HepG2 (cell line): Measurements from ENCODE around the gene PARN. TPM values are rescaled to one million over a fixed set of nuclear protein-coding genes. Genes with fewer than 3 reads are reported as not detected.

Experiments
- ARID4A ChIP-seq: sonication (generic); formaldehyde crosslinking; IDR thresholded peaks from 2 replicates; pipeline ENCODE4 v1.5.0; 2020; ENCODE audit warnings: mild to moderate bottlenecking, missing genetic modification reagents, borderline replicate concordance
- ATF5 ChIP-seq: sonication (generic); formaldehyde crosslinking; IDR thresholded peaks from 2 replicates; pipeline ENCODE4 v1.4.0; 2020; ENCODE audit warnings: mild to moderate bottlenecking, low read depth, missing genetic modification reagents
- GTF3A ChIP-seq: sonication (generic); formaldehyde crosslinking; conservative IDR thresholded peaks from 2 replicates; pipeline ENCODE4 v1.4.0; 2020; ENCODE audit warnings: mild to moderate bottlenecking, missing genetic modification reagents
- HNRNPUL1 ChIP-seq: fragments of 200-400 bp; formaldehyde crosslinking; IDR thresholded peaks from 2 replicates; pipeline ENCODE4 v1.6.1; 2017; ENCODE audit warnings: low read depth, mild to moderate bottlenecking, low read length, moderate library complexity
- ISL2 ChIP-seq: sonication (generic); formaldehyde crosslinking; IDR thresholded peaks from 2 replicates; pipeline ENCODE4 v1.5.0; 2020; ENCODE audit warnings: missing genetic modification reagents
- JUNB ChIP-seq: sonication (generic); formaldehyde crosslinking; IDR thresholded peaks from 2 replicates; pipeline ENCODE4 v1.8.0; 2022; ENCODE audit warnings: missing genetic modification reagents, mild to moderate bottlenecking, borderline replicate concordance
- NONO ChIP-seq, 2 experiments: fragments of 450-650 bp in 1 of 2; sonication (generic) in 1 of 2; formaldehyde crosslinking in 1 of 2; IDR thresholded peaks in 1 of 2; conservative IDR thresholded peaks in 1 of 2; 2 replicates each; pipeline versions ENCODE4 v1.6.1 to v1.8.0; 2017 to 2022; ENCODE audit warnings: mild to moderate bottlenecking in 1 of 2, missing genetic modification reagents in 1 of 2, moderate library complexity in 1 of 2
- RFX1 ChIP-seq: fragments of 450-650 bp; IDR thresholded peaks from 2 replicates; pipeline ENCODE4 v1.6.1; 2017
- TAF15 ChIP-seq: fragments of 200-400 bp; formaldehyde crosslinking; IDR thresholded peaks from one replicate; pipeline ENCODE4 v1.6.1; 2018; ENCODE audit warnings: mild to moderate bottlenecking, low read depth, low read length; ENCODE audit not compliant: poor library complexity, severe bottlenecking
- U2AF2 ChIP-seq: fragments of 200-400 bp; formaldehyde crosslinking; IDR thresholded peaks from 2 replicates; pipeline ENCODE4 v1.6.1; 2017; ENCODE audit warnings: low read depth, mild to moderate bottlenecking, low read length
- XRCC5 ChIP-seq: fragments of 200-400 bp; formaldehyde crosslinking; optimal IDR thresholded peaks from 2 replicates; pipeline ENCODE3; 2017; ENCODE audit warnings: mild to moderate bottlenecking, low read length
- ZNF576 ChIP-seq: sonication (generic); formaldehyde crosslinking; IDR thresholded peaks from 2 replicates; pipeline ENCODE4 v1.4.0; 2020; ENCODE audit warnings: mild to moderate bottlenecking, missing genetic modification reagents
- ZNF619 ChIP-seq: sonication (generic); formaldehyde crosslinking; IDR thresholded peaks from 2 replicates; pipeline ENCODE4 v1.4.0; 2020; ENCODE audit warnings: mild to moderate bottlenecking, missing genetic modification reagents
- ZNF670 ChIP-seq: sonication (generic); formaldehyde crosslinking; IDR thresholded peaks from 2 replicates; pipeline ENCODE4 v1.8.0; 2022; ENCODE audit warnings: mild to moderate bottlenecking, missing genetic modification reagents, borderline replicate concordance
- ZNF773 ChIP-seq: sonication (generic); formaldehyde crosslinking; IDR thresholded peaks from 2 replicates; pipeline ENCODE4 v1.4.0; 2020; ENCODE audit warnings: missing genetic modification reagents, borderline replicate concordance
- polyA plus RNA-seq, 8 experiments: library from polyadenylated mRNA; depleted of rRNA in 3 of 8; stranded (reverse) in 7 of 8; unstranded in 1 of 8; fragments of >200 nt; fragmentation: Illumina TruSeq in 4 of 8; extraction: Trizol in 4 of 8; gene quantifications; 2 replicates each; pipeline versions ENCODE4 v1.2.1 to v1.2.3, GENCODE V29; 2011 to 2016; ENCODE audit warnings: low read depth in 4 of 8, missing spikeins in 1 of 8, mixed read lengths in 1 of 8; ENCODE audit not compliant: insufficient read depth in 1 of 8
- total RNA-seq, 5 experiments: library from RNA; depleted of rRNA; stranded (reverse); fragments of >200 nt; fragmentation: Illumina TruSeq; extraction: Trizol; gene quantifications; 2 replicates each; pipeline ENCODE4 v1.2.3, GENCODE V29; 2016; ENCODE audit warnings: low read depth in 1 of 5
- TF ChIP-seq, protein P1 (sequence below): IDR thresholded peaks from 2 replicates; pipeline ENCODE4 v1.6.1; 2018; ENCODE audit warnings: missing genetic modification reagents
- TF ChIP-seq, protein P2 (sequence below): sonication (generic); formaldehyde crosslinking; IDR thresholded peaks from 2 replicates; pipeline ENCODE4 v1.4.0; 2020; ENCODE audit warnings: mild to moderate bottlenecking, missing genetic modification reagents

Gene PARN
- total and polyA plus RNA-seq, 2 of the 13 experiments (the other 11 are each of a cell fraction or from before 2014, with no cell fraction given): 13.3 to 47.6 TPM

DNA sequence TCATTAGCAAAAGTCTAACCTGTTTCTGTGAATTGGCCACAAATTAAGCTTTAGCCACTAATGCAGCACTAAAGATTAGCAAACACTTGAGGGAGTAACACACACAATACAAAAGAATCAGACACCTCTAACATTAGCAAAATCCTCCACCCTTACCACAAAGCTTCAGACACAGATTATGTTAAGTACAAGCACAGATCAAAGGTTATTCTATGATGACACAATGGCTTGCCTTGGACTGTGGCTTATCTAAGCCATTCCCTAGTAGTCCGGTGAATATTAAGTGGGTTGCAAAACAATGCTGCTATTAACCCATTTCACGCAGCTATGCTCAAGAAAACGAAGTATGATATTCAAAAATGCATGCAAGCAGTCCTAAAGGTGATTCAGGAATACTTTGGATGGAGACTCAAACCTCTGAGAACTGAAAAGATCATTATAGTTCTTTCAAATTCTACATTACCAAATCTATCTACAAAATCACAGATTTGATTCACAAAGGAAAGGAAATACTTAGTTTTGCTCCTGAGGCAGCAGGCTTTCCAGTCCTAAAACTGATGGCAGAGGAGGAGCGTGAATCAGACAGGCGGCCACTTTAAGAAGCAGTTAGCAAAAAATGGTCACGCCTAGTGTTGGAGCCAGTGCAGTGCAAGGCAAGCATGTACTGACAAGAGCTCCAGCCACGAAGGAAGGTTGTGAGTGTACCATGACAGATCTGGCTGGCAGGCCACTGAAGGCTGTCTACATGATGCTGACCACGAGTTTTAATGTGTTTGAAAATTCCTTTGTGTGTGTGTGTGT is 67.2 kb downstream of the PARN start (continued):
- no peak for TF ChIP-seq ZNF773 (CRISPR knock-in tag)
- TF ChIP-seq ATF5 (CRISPR knock-in tag): no peak
- no peak for TF ChIP-seq XRCC5
- no peak for TF ChIP-seq U2AF2
- TF ChIP-seq NONO (IDR thresholded peaks at IDR 0.05): no peak
- peak; percentile 74 for TF ChIP-seq NONO (CRISPR knock-in tag; conservative IDR thresholded peaks at IDR 0.05)
- peak; percentile 92 for TF ChIP-seq ISL2 (CRISPR knock-in tag)
- TF ChIP-seq, protein P1, sequence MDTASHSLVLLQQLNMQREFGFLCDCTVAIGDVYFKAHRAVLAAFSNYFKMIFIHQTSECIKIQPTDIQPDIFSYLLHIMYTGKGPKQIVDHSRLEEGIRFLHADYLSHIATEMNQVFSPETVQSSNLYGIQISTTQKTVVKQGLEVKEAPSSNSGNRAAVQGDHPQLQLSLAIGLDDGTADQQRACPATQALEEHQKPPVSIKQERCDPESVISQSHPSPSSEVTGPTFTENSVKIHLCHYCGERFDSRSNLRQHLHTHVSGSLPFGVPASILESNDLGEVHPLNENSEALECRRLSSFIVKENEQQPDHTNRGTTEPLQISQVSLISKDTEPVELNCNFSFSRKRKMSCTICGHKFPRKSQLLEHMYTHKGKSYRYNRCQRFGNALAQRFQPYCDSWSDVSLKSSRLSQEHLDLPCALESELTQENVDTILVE (CRISPR knock-in tag): peak; percentile 73; the same call in 1 of the 2 replicates
- TF ChIP-seq TAF15: no peak
- TF ChIP-seq ZNF670 (CRISPR knock-in tag): no peak
- no peak for TF ChIP-seq JUNB (CRISPR knock-in tag)
- TF ChIP-seq ARID4A (CRISPR knock-in tag): no peak; the same call in 1 of the 2 replicates
- TF ChIP-seq HNRNPUL1: no peak
- TF ChIP-seq RFX1: no peak
- no peak; the same call in 1 of the 2 replicates for TF ChIP-seq ZNF619
- no peak for TF ChIP-seq ZNF576 (CRISPR knock-in tag)
- TF ChIP-seq, protein P2, sequence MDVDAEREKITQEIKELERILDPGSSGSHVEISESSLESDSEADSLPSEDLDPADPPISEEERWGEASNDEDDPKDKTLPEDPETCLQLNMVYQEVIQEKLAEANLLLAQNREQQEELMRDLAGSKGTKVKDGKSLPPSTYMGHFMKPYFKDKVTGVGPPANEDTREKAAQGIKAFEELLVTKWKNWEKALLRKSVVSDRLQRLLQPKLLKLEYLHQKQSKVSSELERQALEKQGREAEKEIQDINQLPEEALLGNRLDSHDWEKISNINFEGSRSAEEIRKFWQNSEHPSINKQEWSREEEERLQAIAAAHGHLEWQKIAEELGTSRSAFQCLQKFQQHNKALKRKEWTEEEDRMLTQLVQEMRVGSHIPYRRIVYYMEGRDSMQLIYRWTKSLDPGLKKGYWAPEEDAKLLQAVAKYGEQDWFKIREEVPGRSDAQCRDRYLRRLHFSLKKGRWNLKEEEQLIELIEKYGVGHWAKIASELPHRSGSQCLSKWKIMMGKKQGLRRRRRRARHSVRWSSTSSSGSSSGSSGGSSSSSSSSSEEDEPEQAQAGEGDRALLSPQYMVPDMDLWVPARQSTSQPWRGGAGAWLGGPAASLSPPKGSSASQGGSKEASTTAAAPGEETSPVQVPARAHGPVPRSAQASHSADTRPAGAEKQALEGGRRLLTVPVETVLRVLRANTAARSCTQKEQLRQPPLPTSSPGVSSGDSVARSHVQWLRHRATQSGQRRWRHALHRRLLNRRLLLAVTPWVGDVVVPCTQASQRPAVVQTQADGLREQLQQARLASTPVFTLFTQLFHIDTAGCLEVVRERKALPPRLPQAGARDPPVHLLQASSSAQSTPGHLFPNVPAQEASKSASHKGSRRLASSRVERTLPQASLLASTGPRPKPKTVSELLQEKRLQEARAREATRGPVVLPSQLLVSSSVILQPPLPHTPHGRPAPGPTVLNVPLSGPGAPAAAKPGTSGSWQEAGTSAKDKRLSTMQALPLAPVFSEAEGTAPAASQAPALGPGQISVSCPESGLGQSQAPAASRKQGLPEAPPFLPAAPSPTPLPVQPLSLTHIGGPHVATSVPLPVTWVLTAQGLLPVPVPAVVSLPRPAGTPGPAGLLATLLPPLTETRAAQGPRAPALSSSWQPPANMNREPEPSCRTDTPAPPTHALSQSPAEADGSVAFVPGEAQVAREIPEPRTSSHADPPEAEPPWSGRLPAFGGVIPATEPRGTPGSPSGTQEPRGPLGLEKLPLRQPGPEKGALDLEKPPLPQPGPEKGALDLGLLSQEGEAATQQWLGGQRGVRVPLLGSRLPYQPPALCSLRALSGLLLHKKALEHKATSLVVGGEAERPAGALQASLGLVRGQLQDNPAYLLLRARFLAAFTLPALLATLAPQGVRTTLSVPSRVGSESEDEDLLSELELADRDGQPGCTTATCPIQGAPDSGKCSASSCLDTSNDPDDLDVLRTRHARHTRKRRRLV (CRISPR knock-in tag): no peak
- TF ChIP-seq GTF3A (CRISPR knock-in tag): no peak
